MM.1S (cell line): ENCODE results near the gene RGS11.

Experiments used
- DNase-seq: peaks from one replicate; pipeline ENCODE4 v3.0.0-alpha.2; 2015
- H2AFZ ChIP-seq: fragments of 300-600 bp; sonication (generic); 2 replicates; pipeline ENCODE4 v1.6.0; 2016; ENCODE audit warnings: antibody characterized with exemption, low read length
- H3F3A ChIP-seq: fragments of 300-600 bp; sonication (generic); 2 replicates; pipeline ENCODE4 v1.6.1; 2016; ENCODE audit warnings: mild to moderate bottlenecking, antibody characterized with exemption, low read length, moderate library complexity, mixed read lengths; ENCODE audit not compliant: insufficient read depth
- H3K27ac ChIP-seq: fragments of 300-600 bp; sonication (generic); 2 replicates; pipeline ENCODE4 v1.5.1; 2016; ENCODE audit warnings: mild to moderate bottlenecking, low read length
- H3K27me3 ChIP-seq: fragments of 300-600 bp; sonication (generic); replicated peaks from 2 replicates; pipeline ENCODE4 v1.6.0; 2016; ENCODE audit warnings: low read length; ENCODE audit not compliant: insufficient read depth
- H3K36me3 ChIP-seq: fragments of 300-600 bp; sonication (generic); replicated peaks from 2 replicates; pipeline ENCODE4 v1.6.1; 2016; ENCODE audit warnings: mild to moderate bottlenecking, low read length, mixed read lengths; ENCODE audit not compliant: insufficient read depth
- H3K4me1 ChIP-seq: fragments of 300-600 bp; sonication (generic); 2 replicates; pipeline ENCODE4 v1.6.1; 2016; ENCODE audit warnings: low read length, mixed read lengths
- H3K4me2 ChIP-seq: fragments of 300-600 bp; sonication (generic); 2 replicates; pipeline ENCODE4 v1.6.0; 2016; ENCODE audit warnings: low read depth, low read length
- H3K4me3 ChIP-seq: fragments of 300-600 bp; sonication (generic); 2 replicates; pipeline ENCODE4 v1.5.1; 2016; ENCODE audit warnings: low read length, mixed read lengths
- H3K79me2 ChIP-seq: fragments of 300-600 bp; sonication (generic); 2 replicates; pipeline ENCODE4 v1.6.1; 2016; ENCODE audit warnings: mixed run types, low read length, mixed read lengths
- H3K9ac ChIP-seq: fragments of 300-600 bp; sonication (generic); 2 replicates; pipeline ENCODE4 v1.6.1; 2016; ENCODE audit warnings: low read length, mixed read lengths
- H3K9me2 ChIP-seq: fragments of 300-600 bp; sonication (generic); replicated peaks from 2 replicates; pipeline ENCODE4 v1.6.1; 2016; ENCODE audit warnings: mild to moderate bottlenecking, low read length, mixed read lengths; ENCODE audit not compliant: insufficient read depth
- H3K9me3 ChIP-seq: fragments of 300-600 bp; sonication (generic); replicated peaks from 2 replicates; pipeline ENCODE4 v1.6.1; 2016; ENCODE audit warnings: mild to moderate bottlenecking, low read length, mixed read lengths; ENCODE audit not compliant: insufficient read depth
- H4K20me1 ChIP-seq: fragments of 300-600 bp; sonication (generic); 2 replicates; pipeline ENCODE4 v1.6.1; 2016; ENCODE audit warnings: mild to moderate bottlenecking, low read length, moderate library complexity, mixed read lengths; ENCODE audit not compliant: insufficient read depth
- EZH2 ChIP-seq: fragments of 300-600 bp; sonication (generic); optimal IDR thresholded peaks from 2 replicates; pipeline ENCODE3; 2017; ENCODE audit warnings: low read depth, mild to moderate bottlenecking, antibody characterized with exemption, low read length, mixed read lengths
- EZH2phosphoT487 ChIP-seq: fragments of 300-600 bp; sonication (generic); IDR thresholded peaks from 2 replicates; pipeline ENCODE4 v1.6.1; 2018; ENCODE audit warnings: antibody characterized with exemption, low read length
- TF ChIP-seq, protein P1 (sequence below): fragments of 300-600 bp; sonication (generic); IDR thresholded peaks from 2 replicates; pipeline ENCODE4 v1.5.1; 2016; ENCODE audit warnings: antibody characterized with exemption, low read length, mixed read lengths

Gene RGS11

DNA sequence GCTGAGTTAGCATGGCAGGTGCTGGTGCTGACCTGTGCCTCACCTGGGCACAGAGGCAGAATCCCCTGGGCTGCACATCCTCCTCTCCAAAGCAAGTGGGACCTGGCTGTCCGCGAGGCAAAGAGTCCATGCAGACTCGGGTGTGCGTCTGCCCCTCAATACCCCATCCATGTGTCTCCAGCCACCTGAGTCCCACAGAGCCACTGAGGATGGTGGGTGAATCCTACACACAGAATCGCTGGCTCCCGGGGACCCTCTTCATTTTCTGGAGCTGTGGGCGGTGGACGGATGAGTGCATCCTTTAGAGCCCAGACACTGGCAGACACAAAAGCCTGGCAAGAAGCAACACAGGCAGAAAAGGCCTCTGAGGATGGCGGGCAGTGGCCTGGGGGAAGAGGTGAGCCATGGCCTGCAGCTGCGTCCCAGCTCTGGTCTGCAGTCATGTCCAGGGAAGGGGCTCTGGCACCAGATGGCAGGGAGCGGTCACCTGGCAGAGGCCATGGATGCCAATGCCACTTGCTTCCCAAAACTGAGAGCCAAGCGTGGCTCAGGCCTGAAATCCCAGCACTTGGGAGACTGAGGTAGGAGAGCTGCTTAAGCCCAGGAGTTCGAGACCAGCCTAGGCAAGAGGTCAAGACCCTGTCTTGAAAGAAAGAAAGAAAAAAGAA, 46.9 kb upstream of the RGS11 start:
- H3K79me2 ChIP-seq: peaks cover 81% of the 10 kb centered on the region
- H3K4me3 ChIP-seq: no peak overlapping the region
- H3K27me3 ChIP-seq: no peaks in the 10 kb centered on the region
- no peaks in the 10 kb centered on the region for H3K9me2 ChIP-seq
- no peak for TF ChIP-seq EZH2
- TF ChIP-seq EZH2phosphoT487: no peak
- TF ChIP-seq, protein P1, sequence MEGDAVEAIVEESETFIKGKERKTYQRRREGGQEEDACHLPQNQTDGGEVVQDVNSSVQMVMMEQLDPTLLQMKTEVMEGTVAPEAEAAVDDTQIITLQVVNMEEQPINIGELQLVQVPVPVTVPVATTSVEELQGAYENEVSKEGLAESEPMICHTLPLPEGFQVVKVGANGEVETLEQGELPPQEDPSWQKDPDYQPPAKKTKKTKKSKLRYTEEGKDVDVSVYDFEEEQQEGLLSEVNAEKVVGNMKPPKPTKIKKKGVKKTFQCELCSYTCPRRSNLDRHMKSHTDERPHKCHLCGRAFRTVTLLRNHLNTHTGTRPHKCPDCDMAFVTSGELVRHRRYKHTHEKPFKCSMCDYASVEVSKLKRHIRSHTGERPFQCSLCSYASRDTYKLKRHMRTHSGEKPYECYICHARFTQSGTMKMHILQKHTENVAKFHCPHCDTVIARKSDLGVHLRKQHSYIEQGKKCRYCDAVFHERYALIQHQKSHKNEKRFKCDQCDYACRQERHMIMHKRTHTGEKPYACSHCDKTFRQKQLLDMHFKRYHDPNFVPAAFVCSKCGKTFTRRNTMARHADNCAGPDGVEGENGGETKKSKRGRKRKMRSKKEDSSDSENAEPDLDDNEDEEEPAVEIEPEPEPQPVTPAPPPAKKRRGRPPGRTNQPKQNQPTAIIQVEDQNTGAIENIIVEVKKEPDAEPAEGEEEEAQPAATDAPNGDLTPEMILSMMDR: no peak
- no peaks in the 10 kb centered on the region for H4K20me1 ChIP-seq
- no peak overlapping the region for H3K4me2 ChIP-seq
- H3K36me3 ChIP-seq: no peaks in the 10 kb centered on the region
- H3K9ac ChIP-seq: no peak overlapping the region
- H2AFZ ChIP-seq: no peak overlapping the region
- DNase-seq: no peak
- no peaks in the 10 kb centered on the region for H3K9me3 ChIP-seq
- no peaks in the 10 kb centered on the region for H3K4me1 ChIP-seq
- H3F3A ChIP-seq: no peaks in the 10 kb centered on the region
- H3K27ac ChIP-seq: no peak overlapping the region

DNA sequence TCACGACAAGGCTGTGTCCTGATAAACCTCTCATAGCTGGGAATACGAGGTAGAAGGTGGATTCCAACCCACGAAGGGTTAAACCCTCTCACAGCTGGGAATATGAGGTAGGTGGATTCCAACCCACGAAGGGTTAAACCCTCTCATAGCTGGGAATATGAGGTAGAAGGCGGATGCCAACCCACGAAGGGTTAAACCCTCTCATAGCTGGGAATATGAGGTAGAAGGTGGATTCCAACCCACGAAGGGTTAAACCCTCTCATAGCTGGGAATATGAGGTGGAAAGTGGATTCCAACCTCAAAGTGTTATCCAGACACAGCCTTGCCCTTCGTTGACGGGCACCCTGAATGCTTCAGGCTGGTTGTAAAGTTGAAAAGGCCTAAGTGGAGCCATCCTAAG, 45.8 kb upstream of the RGS11 start:
- H3K9me2 ChIP-seq: no peaks in the 10 kb centered on the region
- no peaks in the 10 kb centered on the region for H3K36me3 ChIP-seq
- TF ChIP-seq EZH2phosphoT487: no peak
- TF ChIP-seq, protein P1: no peak
- no peak for TF ChIP-seq EZH2
- no peaks in the 10 kb centered on the region for H3K4me1 ChIP-seq
- no peak overlapping the region for H3K4me2 ChIP-seq
- H3F3A ChIP-seq: no peaks in the 10 kb centered on the region
- H3K27me3 ChIP-seq: no peaks in the 10 kb centered on the region
- H4K20me1 ChIP-seq: 0 out of 2 replicates have a peak, but pooled peaks cover 3% of the 10 kb centered on the region
- no peak overlapping the region for H3K9ac ChIP-seq
- H3K79me2 ChIP-seq: peaks cover 85% of the 10 kb centered on the region
- no peaks in the 10 kb centered on the region for H3K9me3 ChIP-seq
- H3K27ac ChIP-seq: no peak overlapping the region
- H3K4me3 ChIP-seq: no peak overlapping the region
- DNase-seq: no peak
- H2AFZ ChIP-seq: no peak overlapping the region

DNA sequence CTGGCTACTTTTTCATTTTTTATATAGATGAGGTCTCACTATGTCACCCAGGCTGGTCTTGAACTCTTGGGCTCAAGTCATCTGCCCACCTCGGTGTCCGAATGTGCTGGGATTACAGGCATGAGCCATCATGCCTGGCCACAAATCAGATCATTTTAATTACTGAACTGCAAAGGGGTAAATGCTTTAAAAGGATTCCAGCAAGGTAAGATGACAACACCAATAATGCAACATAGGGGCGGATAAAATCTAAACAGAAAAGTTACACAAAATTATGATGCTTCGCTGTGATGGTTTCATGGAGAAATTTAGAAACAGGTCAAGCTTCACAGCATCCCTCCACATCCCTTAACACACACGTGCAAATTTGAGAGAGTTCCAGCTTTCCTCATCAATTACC, 44.5 kb upstream of the RGS11 start:
- Histone ChIP-seq H4K20me1 (0 out of 2 replicates have a peak, but pooled peaks cover 3% of the 10 kb centered on the region), H3K79me2 (peaks cover 81% of the 10 kb centered on the region)

More for the DNA sequence above, 44.5 kb upstream of the RGS11 start:
- no peaks in the 10 kb centered on the region for H3K36me3 ChIP-seq
- H3K9me3 ChIP-seq: no peaks in the 10 kb centered on the region
- no peak overlapping the region for H3K4me2 ChIP-seq
- no peak overlapping the region for H3K4me3 ChIP-seq
- no peaks in the 10 kb centered on the region for H3F3A ChIP-seq
- DNase-seq: no peak
- no peaks in the 10 kb centered on the region for H3K27me3 ChIP-seq
- H3K27ac ChIP-seq: no peak overlapping the region
- no peak overlapping the region for H3K9ac ChIP-seq
- H2AFZ ChIP-seq: no peak overlapping the region
- H3K9me2 ChIP-seq: no peaks in the 10 kb centered on the region
- no peaks in the 10 kb centered on the region for H3K4me1 ChIP-seq
- TF ChIP-seq, protein P1: no peak
